ENCODE measurements around the gene AGR2. TPM values are rescaled to one million over a fixed set of nuclear protein-coding genes. Genes with fewer than 3 reads are reported as not detected.

Gene AGR2
- total and polyA plus RNA-seq, 2 of the 4 experiments (the other 2 are of a cell fraction): not detected

- TF ChIP-seq MXI1 (IDR thresholded peaks at IDR 0.05; ENCODE audit: borderline replicate concordance, low read depth, low read length) (no peak), RAD21 (IDR thresholded peaks at IDR 0.05; ENCODE audit: low read length) (no peak), MAZ (IDR thresholded peaks at IDR 0.05; ENCODE audit: borderline replicate concordance, low read depth, low read length) (no peak), RCOR1 (IDR thresholded peaks at IDR 0.05; ENCODE audit: insufficient replicate concordance, low read length) (no peak), POLR2A (IDR thresholded peaks at IDR 0.05; ENCODE audit: low read depth, low read length) (no peak), NFE2L2 (IDR thresholded peaks at IDR 0.05; ENCODE audit: low read depth, low read length) (no peak), USF2 (IDR thresholded peaks at IDR 0.05; ENCODE audit: low read depth, low read length) (no peak), BHLHE40 (IDR thresholded peaks at IDR 0.05; ENCODE audit: low read depth, low read length) (no peak), SMC3 (IDR thresholded peaks at IDR 0.05; ENCODE audit: low read depth, low read length) (no peak), RFX5 (IDR thresholded peaks at IDR 0.05; ENCODE audit: low read depth, low read length) (no peak), MAFK (IDR thresholded peaks at IDR 0.05; ENCODE audit: low read depth, low read length) (no peak), CHD1 (IDR thresholded peaks at IDR 0.05; ENCODE audit: low read depth, low read length) (no peak), FOS (IDR thresholded peaks at IDR 0.05; ENCODE audit: low read depth, low read length) (no peak)
- TF ChIP-seq, protein P1, sequence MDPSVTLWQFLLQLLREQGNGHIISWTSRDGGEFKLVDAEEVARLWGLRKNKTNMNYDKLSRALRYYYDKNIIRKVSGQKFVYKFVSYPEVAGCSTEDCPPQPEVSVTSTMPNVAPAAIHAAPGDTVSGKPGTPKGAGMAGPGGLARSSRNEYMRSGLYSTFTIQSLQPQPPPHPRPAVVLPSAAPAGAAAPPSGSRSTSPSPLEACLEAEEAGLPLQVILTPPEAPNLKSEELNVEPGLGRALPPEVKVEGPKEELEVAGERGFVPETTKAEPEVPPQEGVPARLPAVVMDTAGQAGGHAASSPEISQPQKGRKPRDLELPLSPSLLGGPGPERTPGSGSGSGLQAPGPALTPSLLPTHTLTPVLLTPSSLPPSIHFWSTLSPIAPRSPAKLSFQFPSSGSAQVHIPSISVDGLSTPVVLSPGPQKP (IDR thresholded peaks at IDR 0.05; ENCODE audit: borderline replicate concordance, low read depth, low read length): no peak
- TF ChIP-seq, protein P2, sequence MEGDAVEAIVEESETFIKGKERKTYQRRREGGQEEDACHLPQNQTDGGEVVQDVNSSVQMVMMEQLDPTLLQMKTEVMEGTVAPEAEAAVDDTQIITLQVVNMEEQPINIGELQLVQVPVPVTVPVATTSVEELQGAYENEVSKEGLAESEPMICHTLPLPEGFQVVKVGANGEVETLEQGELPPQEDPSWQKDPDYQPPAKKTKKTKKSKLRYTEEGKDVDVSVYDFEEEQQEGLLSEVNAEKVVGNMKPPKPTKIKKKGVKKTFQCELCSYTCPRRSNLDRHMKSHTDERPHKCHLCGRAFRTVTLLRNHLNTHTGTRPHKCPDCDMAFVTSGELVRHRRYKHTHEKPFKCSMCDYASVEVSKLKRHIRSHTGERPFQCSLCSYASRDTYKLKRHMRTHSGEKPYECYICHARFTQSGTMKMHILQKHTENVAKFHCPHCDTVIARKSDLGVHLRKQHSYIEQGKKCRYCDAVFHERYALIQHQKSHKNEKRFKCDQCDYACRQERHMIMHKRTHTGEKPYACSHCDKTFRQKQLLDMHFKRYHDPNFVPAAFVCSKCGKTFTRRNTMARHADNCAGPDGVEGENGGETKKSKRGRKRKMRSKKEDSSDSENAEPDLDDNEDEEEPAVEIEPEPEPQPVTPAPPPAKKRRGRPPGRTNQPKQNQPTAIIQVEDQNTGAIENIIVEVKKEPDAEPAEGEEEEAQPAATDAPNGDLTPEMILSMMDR (conservative IDR thresholded peaks at IDR 0.05; ENCODE audit: low read depth, low read length): no peak
- intact Hi-C loops (cut with micrococcal nuclease) (no loop called here), in situ Hi-C loops (cut with MboI; ENCODE audit: low sequenced_read_pairs) (no loop called here), dilution Hi-C loops (cut with HindIII; ENCODE audit: low sequenced_read_pairs, unreplicated experiment) (no loop called here)
- H3K27me3 ChIP-seq (ENCODE audit: control insufficient read depth, insufficient read depth, low read length): no peaks in the 10 kb centered on the region
- no CpG with 5 or more reads among the region's 5 CpGs for WGBS, 2 experiments (ENCODE audit: extremely low coverage in 2 of 2, insufficient read length in 1 of 2)
- H3K4ac ChIP-seq (ENCODE audit: low read depth, low read length): no peak overlapping the region
- H3K4me2 ChIP-seq (ENCODE audit: low read depth, low read length): no peak overlapping the region
- no peak overlapping the region for H2BK120ac ChIP-seq (ENCODE audit: low read depth, low read length)
- H3K14ac ChIP-seq (replicated peaks; ENCODE audit: low read depth, low read length): no peak overlapping the region
- H2AK9ac ChIP-seq (replicated peaks; ENCODE audit: low read depth, low read length, poor library complexity): no peak overlapping the region
- no peak overlapping the region for H3K23ac ChIP-seq (ENCODE audit: low read depth, low read length)
- H2BK15ac ChIP-seq (ENCODE audit: low read depth, low read length): no peak overlapping the region; the same call in 2 of the 3 replicates
- DNase-seq: peak; percentile 4
- H2AFZ ChIP-seq (replicated peaks; ENCODE audit: low read length, poor library complexity): no peak overlapping the region
- H3K4me1 ChIP-seq (ENCODE audit: control insufficient read depth, insufficient read depth, low read length): peaks cover 7% of the 10 kb centered on the region
- H2BK5ac ChIP-seq (ENCODE audit: low read depth, low read length, poor library complexity, severe bottlenecking): no peak overlapping the region
- ChIA-PET POLR2A (ENCODE audit: unreplicated experiment) (no interaction called here), CTCF (no interaction called here)
- H3K9me1 ChIP-seq (ENCODE audit: insufficient read depth, low read length): no peaks in the 10 kb centered on the region
- H2AK5ac ChIP-seq (ENCODE audit: low read depth, low read length): no peak overlapping the region
- H2BK20ac ChIP-seq (ENCODE audit: low read depth, low read length): no peak overlapping the region
- no peak overlapping the region for H3K9ac ChIP-seq (ENCODE audit: low read depth, low read length)
- H3K56ac ChIP-seq (ENCODE audit: extremely low read depth, insufficient read depth, low read length): no peak overlapping the region
- no TSS peak for BruUV-seq (replicated peaks)
- no peaks in the 10 kb centered on the region for H3K36me3 ChIP-seq (ENCODE audit: control insufficient read depth, insufficient read depth, low read length)
- no peaks in the 10 kb centered on the region for H4K20me1 ChIP-seq (ENCODE audit: insufficient read depth, low read length)
- H3K27ac ChIP-seq (ENCODE audit: insufficient read depth, low read length): no peak overlapping the region
- no peak overlapping the region for H4K5ac ChIP-seq (ENCODE audit: low read depth, low read length)
- no peaks in the 10 kb centered on the region for H3K79me1 ChIP-seq (ENCODE audit: low read depth in 1 of 2, low read length in 2 of 2)
- no peak for ATAC-seq (ENCODE audit: low read depth)
- H4K91ac ChIP-seq (ENCODE audit: insufficient read depth, low read depth, low read length): no peak overlapping the region
- H3K9me3 ChIP-seq (ENCODE audit: control insufficient read depth, insufficient read depth, low read length): no peaks in the 10 kb centered on the region
- H4K8ac ChIP-seq (ENCODE audit: low read depth in 2 of 2, low read length in 2 of 2): no peak overlapping the region
- no peak overlapping the region for H3K4me3 ChIP-seq (ENCODE audit: insufficient read depth, low read depth, low read length)
- H3K18ac ChIP-seq (ENCODE audit: low read depth, low read length): no peak overlapping the region
Measured at GRCh38 chr7:16836481-16836880, 31.7 kb upstream of the AGR2 start.
